ENCODE measurements around the gene SERPINF2. TPM values are rescaled to one million over a fixed set of nuclear protein-coding genes. Genes with fewer than 3 reads are reported as not detected.

SERPINF2 gene
- polyA plus RNA-seq, 1 donor from 2014 or later = not detected

GRCh38 chr17:1786708-1787107, 44.0 kb downstream of the SERPINF2 start:
- Histone ChIP-seq H3K79me2 (replicated peaks; ENCODE audit: insufficient read depth, low read length) (no peaks in the 10 kb centered on the region), H3K4me2 (ENCODE audit: low read length) (no peak overlapping the region), H3K36me3 (ENCODE audit: insufficient read depth, low read length) (no peaks in the 10 kb centered on the region), H2AFZ (ENCODE audit: low read depth, low read length) (no peak overlapping the region), H3F3A (ENCODE audit: insufficient read depth, low read length, poor library complexity, severe bottlenecking) (no peaks in the 10 kb centered on the region), H4K20me1 (ENCODE audit: insufficient read depth) (no peaks in the 10 kb centered on the region), H3K9me2 (ENCODE audit: insufficient read depth, low read length) (no peaks in the 10 kb centered on the region), H3K27ac (ENCODE audit: low read length) (no peak overlapping the region), H3K9me3 (ENCODE audit: low read length) (no peaks in the 10 kb centered on the region), H3K4me3 (ENCODE audit: low read length) (no peak overlapping the region), H3K9ac (ENCODE audit: low read length) (no peak overlapping the region), H3K27me3 (ENCODE audit: insufficient read depth, low read depth, low read length) (no peaks in the 10 kb centered on the region)
- TF ChIP-seq MXI1 (conservative IDR thresholded peaks at IDR 0.05; ENCODE audit: poor library complexity, severe bottlenecking) (no peak), RAD21 (conservative IDR thresholded peaks at IDR 0.05) (no peak), EZH2 (IDR thresholded peaks at IDR 0.05; ENCODE audit: borderline replicate concordance, insufficient read depth, low read length, poor library complexity, severe bottlenecking) (no peak), SMC3 (conservative IDR thresholded peaks at IDR 0.05; ENCODE audit: poor library complexity) (no peak), TAF1 (IDR thresholded peaks at IDR 0.05; ENCODE audit: low read depth) (no peak), CTCF (IDR thresholded peaks at IDR 0.05; ENCODE audit: poor library complexity, severe bottlenecking) (no peak), POLR2AphosphoS5 (IDR thresholded peaks at IDR 0.05) (no peak), EP300 (conservative IDR thresholded peaks at IDR 0.05; ENCODE audit: poor library complexity, severe bottlenecking) (no peak)
- TF ChIP-seq, protein P1, sequence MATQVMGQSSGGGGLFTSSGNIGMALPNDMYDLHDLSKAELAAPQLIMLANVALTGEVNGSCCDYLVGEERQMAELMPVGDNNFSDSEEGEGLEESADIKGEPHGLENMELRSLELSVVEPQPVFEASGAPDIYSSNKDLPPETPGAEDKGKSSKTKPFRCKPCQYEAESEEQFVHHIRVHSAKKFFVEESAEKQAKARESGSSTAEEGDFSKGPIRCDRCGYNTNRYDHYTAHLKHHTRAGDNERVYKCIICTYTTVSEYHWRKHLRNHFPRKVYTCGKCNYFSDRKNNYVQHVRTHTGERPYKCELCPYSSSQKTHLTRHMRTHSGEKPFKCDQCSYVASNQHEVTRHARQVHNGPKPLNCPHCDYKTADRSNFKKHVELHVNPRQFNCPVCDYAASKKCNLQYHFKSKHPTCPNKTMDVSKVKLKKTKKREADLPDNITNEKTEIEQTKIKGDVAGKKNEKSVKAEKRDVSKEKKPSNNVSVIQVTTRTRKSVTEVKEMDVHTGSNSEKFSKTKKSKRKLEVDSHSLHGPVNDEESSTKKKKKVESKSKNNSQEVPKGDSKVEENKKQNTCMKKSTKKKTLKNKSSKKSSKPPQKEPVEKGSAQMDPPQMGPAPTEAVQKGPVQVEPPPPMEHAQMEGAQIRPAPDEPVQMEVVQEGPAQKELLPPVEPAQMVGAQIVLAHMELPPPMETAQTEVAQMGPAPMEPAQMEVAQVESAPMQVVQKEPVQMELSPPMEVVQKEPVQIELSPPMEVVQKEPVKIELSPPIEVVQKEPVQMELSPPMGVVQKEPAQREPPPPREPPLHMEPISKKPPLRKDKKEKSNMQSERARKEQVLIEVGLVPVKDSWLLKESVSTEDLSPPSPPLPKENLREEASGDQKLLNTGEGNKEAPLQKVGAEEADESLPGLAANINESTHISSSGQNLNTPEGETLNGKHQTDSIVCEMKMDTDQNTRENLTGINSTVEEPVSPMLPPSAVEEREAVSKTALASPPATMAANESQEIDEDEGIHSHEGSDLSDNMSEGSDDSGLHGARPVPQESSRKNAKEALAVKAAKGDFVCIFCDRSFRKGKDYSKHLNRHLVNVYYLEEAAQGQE (IDR thresholded peaks at IDR 0.05; ENCODE audit: borderline replicate concordance) = no peak

- Histone ChIP-seq H3K9ac (ENCODE audit: low read length) (no peak overlapping the region), H3K4me2 (ENCODE audit: low read length) (no peak overlapping the region)
Measured at GRCh38 chr17:1787301-1787902, 44.7 kb downstream of the SERPINF2 start.

More at GRCh38 chr17:1787301-1787902, 44.7 kb downstream of the SERPINF2 start:
- Histone ChIP-seq H3K79me2 (replicated peaks; ENCODE audit: insufficient read depth, low read length) (no peaks in the 10 kb centered on the region), H2AFZ (ENCODE audit: low read depth, low read length) (no peak overlapping the region), H3K27me3 (ENCODE audit: insufficient read depth, low read depth, low read length) (no peaks in the 10 kb centered on the region), H3K4me3 (ENCODE audit: low read length) (no peak overlapping the region), H3K9me3 (ENCODE audit: low read length) (no peaks in the 10 kb centered on the region), H3K27ac (ENCODE audit: low read length) (no peak overlapping the region), H4K20me1 (ENCODE audit: insufficient read depth) (no peaks in the 10 kb centered on the region), H3F3A (ENCODE audit: insufficient read depth, low read length, poor library complexity, severe bottlenecking) (no peaks in the 10 kb centered on the region), H3K9me2 (ENCODE audit: insufficient read depth, low read length) (no peaks in the 10 kb centered on the region), H3K36me3 (ENCODE audit: insufficient read depth, low read length) (no peaks in the 10 kb centered on the region)
- TF ChIP-seq CTCF (IDR thresholded peaks at IDR 0.05; ENCODE audit: poor library complexity, severe bottlenecking) (no peak), POLR2AphosphoS5 (IDR thresholded peaks at IDR 0.05) (no peak), EP300 (conservative IDR thresholded peaks at IDR 0.05; ENCODE audit: poor library complexity, severe bottlenecking) (no peak), MXI1 (conservative IDR thresholded peaks at IDR 0.05; ENCODE audit: poor library complexity, severe bottlenecking) (no peak)

Measured in neural cell (in vitro differentiated cells).